HCT116 (cell line): ENCODE measurements around the gene TBC1D14. TPM values are rescaled to one million over a fixed set of nuclear protein-coding genes. Genes with fewer than 3 reads are reported as not detected.

Experiments
- ATAC-seq: fragments of 200-7000 bp; cut with Tn5 transposase; 2 replicates; pipeline ENCODE4 v1.9.1; 2020; ENCODE audit warnings: mild to moderate bottlenecking, moderate library complexity
- BruUV-seq: library from RNA; stranded (reverse); fragments of 400-500 nt; replicated peaks from 2 replicates; lab custom pipeline; 2021; lab: Mats Ljungman, UMichigan
- CTCF ChIA-PET: fragments of 300-600 bp; sonication (Branson Sonifier 250); formaldehyde crosslinking; loops from one replicate; lab custom pipeline; 2021; ENCODE audit warnings: antibody characterized with exemption; lab: Charles Lee
- POLR2A ChIA-PET: fragments of 300-600, 350-600 bp; sonication (Branson Sonifier 250); formaldehyde crosslinking; loops from one replicate; lab custom pipeline; 2021; ENCODE audit warnings: antibody characterized with exemption; lab: Charles Lee
- RAD21 ChIA-PET, 2 experiments: fragments of 300-600 bp; sonication (Branson Sonifier 250); formaldehyde crosslinking; loops; one replicate each; lab custom pipeline; 2023; ENCODE audit warnings: low total read pairs in 2 of 2; ENCODE audit not compliant: uncharacterized antibody in 2 of 2, unreplicated experiment in 2 of 2, low non-redundant PET in 1 of 2; lab: Charles Lee
- DNase-seq: peaks from one replicate; pipeline ENCODE4 v3.0.0-alpha.2; 2010; ENCODE audit warnings: low read depth, low spot score
- H2AFZ ChIP-seq: fragments of 200-600 bp; shearing (Covaris generic), sonication (generic); 2 replicates; pipeline ENCODE4 v1.6.1; 2017; ENCODE audit warnings: low read depth, mixed run types, mixed read lengths, antibody characterized with exemption, low read length; ENCODE audit not compliant: poor library complexity, severe bottlenecking
- H3K27ac ChIP-seq: 2 replicates; pipeline ENCODE4 v1.5.1; 2012; ENCODE audit warnings: low read depth, low read length
- H3K27me3 ChIP-seq: fragments of 200-600 bp; sonication (generic); 2 replicates; pipeline ENCODE4 v1.6.1; 2016; ENCODE audit warnings: mixed run types, low read length, mixed read lengths; ENCODE audit not compliant: insufficient read depth
- H3K36me3 ChIP-seq, 2 experiments: fragments of 200-500 bp in 1 of 2; fragments of 200-600 bp in 1 of 2; sonication (Bioruptor generic) in 1 of 2; sonication (generic) in 1 of 2; 2 replicates each; pipeline versions ENCODE4 v1.5.1 to v1.6.1; 2014 to 2016; ENCODE audit warnings: low read length in 2 of 2, inconsistent platforms in 1 of 2, mixed read lengths in 1 of 2, mixed run types in 1 of 2; ENCODE audit not compliant: insufficient read depth in 2 of 2, control insufficient read depth in 1 of 2
- H3K4me1 ChIP-seq, 2 experiments: fragments of 200-600 bp in 1 of 2; sonication (generic) in 1 of 2; 2 replicates each; pipeline versions ENCODE4 v1.5.1 to v1.6.1; 2012 to 2017; ENCODE audit warnings: low read length in 2 of 2, inconsistent platforms in 1 of 2, mild to moderate bottlenecking in 1 of 2, mixed read lengths in 1 of 2, mixed run types in 1 of 2, moderate library complexity in 1 of 2; ENCODE audit not compliant: insufficient read depth in 2 of 2, control insufficient read depth in 1 of 2
- H3K4me2 ChIP-seq: fragments of 200-600 bp; sonication (generic); 2 replicates; pipeline ENCODE4 v1.6.1; 2017; ENCODE audit warnings: mixed run types, low read length, mixed read lengths
- H3K4me3 ChIP-seq, 2 experiments: fragments of 200-600 bp in 1 of 2; sonication (generic) in 1 of 2; replicated peaks in 1 of 2; 2 replicates each; pipeline ENCODE4 v1.5.1; 2011 to 2016; ENCODE audit warnings: low read length in 2 of 2, control low read depth in 1 of 2, low read depth in 1 of 2, mild to moderate bottlenecking in 1 of 2, mixed read lengths in 1 of 2, mixed run types in 1 of 2
- H3K79me2 ChIP-seq: fragments of 200-600 bp; sonication (generic); 2 replicates; pipeline ENCODE4 v1.6.1; 2017; ENCODE audit warnings: mild to moderate bottlenecking, mixed run types, low read length, moderate library complexity, mixed read lengths; ENCODE audit not compliant: insufficient read depth
- H3K9ac ChIP-seq: fragments of 200-600 bp; sonication (generic); 2 replicates; pipeline ENCODE4 v1.6.1; 2016; ENCODE audit warnings: low read length, mixed read lengths
- H3K9me2 ChIP-seq: fragments of 200-600 bp; sonication (generic), shearing (Covaris generic); 2 replicates; pipeline ENCODE4 v1.6.1; 2017; ENCODE audit warnings: mixed run types, mild to moderate bottlenecking, moderate library complexity; ENCODE audit not compliant: insufficient read depth
- H3K9me3 ChIP-seq, 2 experiments: fragments of 200-500 bp in 1 of 2; fragments of 200-600 bp in 1 of 2; sonication (Bioruptor generic) in 1 of 2; sonication (generic) in 1 of 2; 2 replicates each; pipeline ENCODE4 v1.6.1; 2014 to 2017; ENCODE audit warnings: low read length in 2 of 2, mixed read lengths in 2 of 2, inconsistent platforms in 1 of 2, low read depth in 1 of 2, mild to moderate bottlenecking in 1 of 2, mixed run types in 1 of 2, moderate library complexity in 1 of 2; ENCODE audit not compliant: control insufficient read depth in 1 of 2, insufficient read depth in 1 of 2
- H4K20me1 ChIP-seq: fragments of 200-600 bp; sonication (generic), shearing (Covaris generic); 2 replicates; pipeline ENCODE4 v1.6.1; 2017; ENCODE audit warnings: mixed run types, mild to moderate bottlenecking, moderate library complexity; ENCODE audit not compliant: insufficient read depth
- CEBPB ChIP-seq: IDR thresholded peaks from 2 replicates; pipeline ENCODE4 v1.6.1; 2012; ENCODE audit warnings: low read depth
- CTCF ChIP-seq, 3 experiments: fragments of 200-600 bp in 1 of 3; sonication (generic) in 1 of 3; IDR thresholded peaks in 2 of 3; conservative IDR thresholded peaks in 1 of 3; 2 replicates each; pipeline ENCODE4 v1.5.1; 2012 to 2017; ENCODE audit warnings: low read depth in 2 of 3, low read length in 2 of 3, antibody characterized with exemption in 1 of 3, borderline replicate concordance in 1 of 3, control low read depth in 1 of 3, mild to moderate bottlenecking in 1 of 3, mixed read lengths in 1 of 3, mixed run types in 1 of 3, moderate library complexity in 1 of 3; ENCODE audit not compliant: insufficient read depth in 1 of 3
- EZH2 ChIP-seq: fragments of 200-600 bp; sonication (generic); IDR thresholded peaks from 2 replicates; pipeline ENCODE4 v1.6.1; 2017; ENCODE audit warnings: antibody characterized with exemption, mixed run types
- EZH2phosphoT487 ChIP-seq: fragments of 200-600 bp; IDR thresholded peaks from 2 replicates; pipeline ENCODE4 v1.6.1; 2018; ENCODE audit warnings: antibody characterized with exemption, borderline replicate concordance
- FOSL1 ChIP-seq: IDR thresholded peaks from 2 replicates; pipeline ENCODE4 v1.6.1; 2012; ENCODE audit warnings: low read depth
- JUND ChIP-seq: IDR thresholded peaks from 2 replicates; pipeline ENCODE4 v1.6.1; 2012
- POLR2AphosphoS5 ChIP-seq: IDR thresholded peaks from 2 replicates; pipeline ENCODE4 v1.6.1; 2011; ENCODE audit warnings: mild to moderate bottlenecking, low read depth, low read length, moderate library complexity
- REST ChIP-seq: IDR thresholded peaks from 2 replicates; pipeline ENCODE4 v1.6.1; 2012; ENCODE audit warnings: low read depth
- YY1 ChIP-seq: IDR thresholded peaks from 2 replicates; pipeline ENCODE4 v1.6.1; 2011; ENCODE audit warnings: low read length, low read depth, moderate library complexity, mild to moderate bottlenecking; ENCODE audit not compliant: insufficient replicate concordance; ENCODE audit errors: extremely low read depth
- ZFX ChIP-seq: fragments of 450-650 bp; IDR thresholded peaks from 2 replicates; pipeline ENCODE4 v1.6.1; 2017
- intact Hi-C: fragments of 100-400 bp; cut with micrococcal nuclease; formaldehyde crosslinking; loops from 2 replicates; pipeline ENCODE4 v1.10.0; 2022
- total RNA-seq: library from RNA; stranded (reverse); gene quantifications from one replicate; pipeline ENCODE4 v1.2.1, GENCODE V29; 2021; ENCODE audit not compliant: unreplicated experiment

Gene TBC1D14
- total RNA-seq, 1 experiment from 2014 or later = 62.9 TPM

DNA sequence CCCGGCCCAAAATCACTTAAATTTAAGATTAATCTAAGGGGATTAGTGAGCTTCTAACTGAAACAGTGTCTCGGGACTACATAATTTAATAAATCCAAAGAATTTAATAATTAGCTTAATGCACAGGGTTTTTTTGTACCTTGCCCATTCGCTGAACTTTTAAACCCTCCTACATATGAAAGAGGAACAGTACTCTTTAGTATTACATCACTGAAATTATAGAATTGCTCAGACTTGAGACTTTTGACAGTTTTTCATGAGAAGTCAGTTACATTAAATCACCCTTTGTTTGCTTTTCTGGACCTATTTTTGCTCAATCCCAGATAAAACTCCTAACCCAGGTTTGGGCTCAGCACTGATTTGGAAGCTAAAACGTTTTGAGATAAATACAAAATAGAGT, 131.1 kb downstream of the TBC1D14 start (continued):
- TF ChIP-seq CTCF (IDR thresholded peaks at IDR 0.05 in 2 of 3, conservative IDR thresholded peaks at IDR 0.05 in 1 of 3; ENCODE audit: borderline replicate concordance in 1 of 3, insufficient read depth in 1 of 3, low read depth in 2 of 3, low read length in 2 of 3) (no peak), POLR2AphosphoS5 (no peak), YY1 (no peak), REST (no peak)

DNA sequence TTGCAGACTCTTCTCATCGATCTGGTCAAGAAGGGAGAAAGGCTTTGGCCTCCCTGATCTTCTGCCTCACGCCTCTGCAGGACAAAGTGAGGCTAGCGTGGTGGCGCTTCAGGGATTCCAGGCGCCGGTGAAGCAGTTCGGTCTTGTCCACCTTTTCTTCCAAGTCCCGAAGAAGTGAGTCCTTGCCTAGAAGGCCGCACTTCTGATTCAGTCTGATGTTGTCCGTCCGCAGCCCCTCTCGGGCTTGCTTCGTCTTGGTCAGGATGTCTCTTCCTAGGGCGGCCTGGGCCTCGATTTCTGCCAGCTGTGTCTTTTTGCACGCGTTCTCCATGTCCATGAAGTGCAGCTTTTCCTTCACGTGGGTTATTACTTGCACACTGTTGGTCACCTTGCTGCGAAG, 131.6 kb downstream of the TBC1D14 start:
- ATAC-seq (no peak), DNase-seq (no peak)
- POLR2A ChIA-PET = no interaction called here
- Histone ChIP-seq H3K36me3 (no peaks in the 10 kb centered on the region), H4K20me1 (no peaks in the 10 kb centered on the region), H3K4me2 (no peak overlapping the region), H3K9me2 (no peaks in the 10 kb centered on the region), H3K27me3 (no peaks in the 10 kb centered on the region), H3K27ac (no peak overlapping the region), H2AFZ (no peak overlapping the region), H3K4me3 (no peak overlapping the region), H3K9ac (no peak overlapping the region), H3K9me3 (no peaks in the 10 kb centered on the region), H3K4me1 (peaks cover 14 to 34% of the 10 kb centered on the region in 2 experiments), H3K79me2 (peaks cover 28% of the 10 kb centered on the region)
- CTCF ChIA-PET = no interaction called here
- RAD21 ChIA-PET = no interaction called here
- TF ChIP-seq POLR2AphosphoS5 = no peak
- no peak for TF ChIP-seq CEBPB
- TF ChIP-seq ZFX = no peak
- TF ChIP-seq JUND = no peak
- TF ChIP-seq EZH2phosphoT487 = no peak
- no peak for TF ChIP-seq EZH2
- TF ChIP-seq FOSL1 = no peak
- intact Hi-C loops = no loop called here
- no TSS peak for BruUV-seq
